Motor neuron (in vitro differentiated cells): ENCODE data around the gene GNAO1. TPM values are rescaled to one million over a fixed set of nuclear protein-coding genes. Genes with fewer than 3 reads are reported as not detected.

Source experiments
- ATAC-seq, 8 experiments: fragments of 200-7000 bp; cut with Tn5 transposase; replicated peaks in 6 of 8; 2 replicates each; pipeline ENCODE4 v1.8.0; 2021; ENCODE audit warnings: mild to moderate bottlenecking in 8 of 8, moderate library complexity in 8 of 8
- H3K27ac ChIP-seq, 2 donors: fragments of 250-450 bp; sonication (Bioruptor Pico); 2 replicates each; pipeline ENCODE4 v1.9.0; 2021; ENCODE audit warnings: antibody characterized with exemption in 2 of 2, mild to moderate bottlenecking in 2 of 2, moderate library complexity in 1 of 2
- H3K4me1 ChIP-seq, 2 donors: fragments of 250-450 bp; sonication (Bioruptor Pico); replicated peaks in 1 of 2; 2 replicates each; pipeline ENCODE4 v1.6.1; 2021; ENCODE audit warnings: antibody characterized with exemption in 2 of 2, mild to moderate bottlenecking in 2 of 2, moderate library complexity in 1 of 2
- H3K4me3 ChIP-seq, 5 donors: fragments of 250-450 bp; sonication (Bioruptor Pico); 2 replicates each; pipeline ENCODE4 v1.9.0; 2021; ENCODE audit warnings: antibody characterized with exemption in 5 of 5, mild to moderate bottlenecking in 5 of 5, moderate library complexity in 4 of 5
- WGBS, 10 experiments: fragments of 450-650 bp; shearing (Covaris generic); methylation state at CpG; one replicate each; pipeline ENCODE4 v1.0.0; 2022; 5-methylcytosine and 5-hydroxymethylcytosine counted together
- in situ Hi-C, 9 experiments: fragments of 400-800 bp; cut with MboI; loops; one replicate each; pipeline ENCODE4 v1.15.0; 2021; ENCODE audit warnings: low sequenced_read_pairs in 9 of 9, low pct_unique_long_range_greater_than_20kb in 2 of 9; ENCODE audit not compliant: unreplicated experiment in 9 of 9
- total RNA-seq, 8 experiments: library from RNA; unstranded; fragments of 300-600 nt; gene quantifications; 2 replicates each; pipeline versions ENCODE4 v1.2.3 to v1.2.4, GENCODE V29; 2022

The GNAO1 gene
- total RNA-seq, 8 experiments from 2014 or later, result 1.5 to 80.7 (median 44.8) TPM

DNA sequence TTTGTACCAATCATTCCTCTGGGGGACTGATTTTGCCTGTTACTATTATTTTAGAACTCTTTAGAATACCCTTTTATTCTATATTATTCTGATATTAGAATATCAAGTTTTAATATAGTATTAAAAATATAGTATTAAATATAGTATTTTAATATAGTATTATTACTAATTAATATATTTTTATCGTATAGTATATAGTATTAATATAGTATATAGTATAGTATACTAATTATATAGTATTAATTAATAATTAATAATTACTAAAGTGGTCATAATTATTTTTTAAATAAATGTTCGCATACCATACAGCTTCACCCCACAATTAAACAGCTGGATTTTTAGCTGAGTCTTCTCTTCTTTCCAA is 73.3 kb downstream of the GNAO1 start:
- peaks cover 45 to 48% of the 10 kb centered on the region in 2 donors for H3K4me1 ChIP-seq
- no peak for ATAC-seq
- in situ Hi-C loops, result no loop called here
- 13 to 100% (median 89%) methylated on average over 1 to 2 of the region's 2 CpGs; no CpG with 5 or more reads in 2 of the 10 experiments for WGBS, 10 experiments
- no peak overlapping the region for H3K4me3 ChIP-seq
- peak overlapping the region in 1 of 2 donors; percentile 73 for H3K27ac ChIP-seq

DNA sequence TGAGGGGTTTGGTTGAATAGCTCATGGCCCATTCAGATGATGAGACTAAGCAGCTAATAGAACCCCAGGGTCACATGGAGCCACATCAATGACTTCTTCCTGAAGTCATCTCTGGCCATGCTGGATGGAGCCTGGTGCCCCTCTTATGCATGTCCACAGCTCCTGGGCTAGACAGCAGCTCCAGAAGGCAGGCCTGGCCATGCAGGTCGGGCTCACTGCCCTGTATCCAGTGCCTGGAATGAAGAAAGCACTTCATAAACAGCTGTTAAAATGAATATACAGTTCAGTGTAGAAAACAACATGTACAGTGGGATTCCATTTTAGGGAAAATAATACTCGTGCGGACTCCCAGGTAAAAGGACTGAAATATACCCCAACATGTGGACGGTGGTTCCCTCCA is 73.9 kb downstream of the GNAO1 start:
- peaks cover 50 to 51% of the 10 kb centered on the region in 2 donors for H3K4me1 ChIP-seq
- no peak overlapping the region for H3K4me3 ChIP-seq
- in situ Hi-C loops, result no loop called here
- no peak for ATAC-seq
- WGBS, 10 experiments, result 65 to 100% (median 94%) methylated on average over 2 to 4 of the region's 4 CpGs; no CpG with 5 or more reads in 2 of the 10 experiments
- peak overlapping the region in 1 of 2 donors; percentile 66 for H3K27ac ChIP-seq

GRCh38 chr16:56265746-56266145 is 74.5 kb downstream of the GNAO1 start:
- 17 to 100% (median 90%) methylated on average over 1 to 3 of the region's 3 CpGs; no CpG with 5 or more reads in 5 of the 10 experiments for WGBS, 10 experiments
- ATAC-seq, result no peak
- Histone ChIP-seq H3K4me1 (peaks cover 50 to 52% of the 10 kb centered on the region in 2 donors), H3K27ac (no peak overlapping the region), H3K4me3 (no peak overlapping the region)
- in situ Hi-C loops, result no loop called here

DNA sequence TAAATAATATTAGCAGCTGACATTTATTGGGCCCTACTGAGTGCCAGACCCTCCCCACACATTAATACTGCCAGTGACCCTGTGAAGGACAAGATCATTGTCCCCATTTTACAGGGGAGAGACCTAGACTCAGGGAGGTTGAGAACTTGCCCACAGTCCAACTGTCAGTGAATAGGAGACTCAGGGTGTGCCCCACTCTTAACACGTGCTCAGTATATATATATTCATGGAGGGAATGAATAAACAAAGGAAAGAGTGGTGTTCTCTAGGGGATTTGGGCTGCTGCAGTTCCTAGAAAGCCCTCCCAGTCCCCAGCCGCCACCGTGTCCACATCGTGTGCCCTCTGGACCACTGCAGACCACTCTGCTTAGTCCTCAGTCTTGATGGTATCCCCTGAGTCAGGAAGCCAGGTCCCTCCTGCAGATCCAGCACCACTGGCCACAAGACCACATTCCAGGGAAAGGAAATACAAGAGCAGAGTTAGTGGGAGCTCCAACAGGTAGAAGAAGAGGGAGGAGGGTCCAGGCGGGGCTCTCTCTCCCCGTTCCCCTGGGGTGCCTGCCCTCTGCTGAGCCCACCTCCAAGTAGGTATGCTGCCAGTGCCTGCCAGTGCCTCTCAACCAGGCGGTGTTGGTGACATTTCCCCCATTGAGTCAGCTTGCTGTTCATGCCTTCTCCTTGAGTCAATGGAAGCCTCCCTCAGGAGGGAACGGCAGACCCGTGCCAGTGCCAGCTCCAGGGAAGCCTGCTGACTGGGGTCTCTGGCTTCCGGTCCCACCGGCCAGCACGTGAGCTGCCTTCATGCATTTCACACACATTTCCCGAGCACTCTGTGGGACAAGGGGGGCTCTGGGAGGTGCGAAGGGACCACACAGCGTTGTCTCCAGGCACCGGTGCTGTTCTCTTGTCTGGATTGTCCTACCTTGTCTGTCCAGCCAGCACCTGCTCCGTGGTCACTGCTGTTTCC is 75.6 kb downstream of the GNAO1 start:
- 20 to 100% (median 66%) methylated on average over 1 to 6 of the region's 17 CpGs; no CpG with 5 or more reads in 2 of the 10 experiments for WGBS, 10 experiments
- H3K4me1 ChIP-seq, result peaks cover 47 to 48% of the 10 kb centered on the region in 2 donors
- ATAC-seq, result peak in 3 of 8 experiments; percentile 68 to 75 (median 73)
- in situ Hi-C loops, result no loop called here
- no peak overlapping the region for H3K27ac ChIP-seq
- no peak overlapping the region for H3K4me3 ChIP-seq

DNA sequence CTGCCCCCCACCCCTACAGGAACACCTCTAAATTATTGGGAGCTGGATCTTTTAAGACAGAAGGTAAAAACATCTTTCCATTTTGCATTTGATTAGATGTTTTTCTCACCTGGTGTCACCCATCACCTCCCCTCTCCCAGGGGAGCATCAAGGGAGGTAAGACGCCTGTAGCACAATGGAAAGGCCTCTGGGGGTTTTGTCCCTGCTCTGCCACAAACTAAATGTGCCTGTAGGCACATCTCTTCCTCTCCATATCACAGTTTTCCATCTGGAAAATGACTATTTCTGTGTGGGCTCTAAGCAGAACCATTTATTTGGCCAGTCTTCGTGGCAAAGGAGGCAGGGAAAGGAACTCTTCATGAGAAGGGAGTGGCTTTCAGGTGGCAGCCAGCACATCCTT is 76.6 kb downstream of the GNAO1 start:
- in situ Hi-C loops, result no loop called here
- H3K4me1 ChIP-seq, result peaks cover 37 to 38% of the 10 kb centered on the region in 2 donors

GRCh38 chr16:56268799-56269198 is 77.5 kb downstream of the GNAO1 start:
- in situ Hi-C loops, result no loop called here
- 20 to 90% (median 75%) methylated on average over 1 to 4 of the region's 8 CpGs; no CpG with 5 or more reads in 4 of the 10 experiments for WGBS, 10 experiments
- no peak overlapping the region for H3K4me3 ChIP-seq
- ATAC-seq, result no peak
- peaks cover 28 to 29% of the 10 kb centered on the region in 2 donors for H3K4me1 ChIP-seq
- H3K27ac ChIP-seq, result peak overlapping the region; percentile 8 to 25

More for the DNA sequence above, 76.6 kb downstream of the GNAO1 start:
- ATAC-seq, result no peak
- WGBS, 10 experiments, result 0 to 100% (median 78%) methylated on average over 1 to 2 of the region's 2 CpGs; no CpG with 5 or more reads in 5 of the 10 experiments
- Histone ChIP-seq H3K27ac (no peak overlapping the region), H3K4me3 (no peak overlapping the region)

DNA sequence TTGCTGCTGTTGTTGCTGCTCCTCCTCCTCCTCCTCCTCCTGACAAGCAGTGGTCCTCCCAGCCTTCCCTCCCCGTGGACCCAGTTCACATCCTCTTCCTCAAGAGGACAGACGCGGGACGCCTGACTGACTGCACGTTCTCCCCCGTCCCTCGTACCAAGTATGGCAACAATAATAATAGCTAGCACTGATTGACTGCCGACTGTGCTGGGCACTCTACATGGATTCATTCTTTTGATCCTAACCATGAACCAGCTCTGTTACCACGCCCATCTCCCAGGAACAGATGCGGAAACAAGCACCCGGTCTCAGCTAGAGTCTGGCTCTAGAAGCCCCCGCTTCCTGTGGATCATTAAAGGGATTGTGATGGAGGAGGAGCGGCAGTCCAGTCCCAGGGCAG is 78.0 kb downstream of the GNAO1 start:
- H3K4me1 ChIP-seq, result peaks cover 23 to 24% of the 10 kb centered on the region in 2 donors

DNA sequence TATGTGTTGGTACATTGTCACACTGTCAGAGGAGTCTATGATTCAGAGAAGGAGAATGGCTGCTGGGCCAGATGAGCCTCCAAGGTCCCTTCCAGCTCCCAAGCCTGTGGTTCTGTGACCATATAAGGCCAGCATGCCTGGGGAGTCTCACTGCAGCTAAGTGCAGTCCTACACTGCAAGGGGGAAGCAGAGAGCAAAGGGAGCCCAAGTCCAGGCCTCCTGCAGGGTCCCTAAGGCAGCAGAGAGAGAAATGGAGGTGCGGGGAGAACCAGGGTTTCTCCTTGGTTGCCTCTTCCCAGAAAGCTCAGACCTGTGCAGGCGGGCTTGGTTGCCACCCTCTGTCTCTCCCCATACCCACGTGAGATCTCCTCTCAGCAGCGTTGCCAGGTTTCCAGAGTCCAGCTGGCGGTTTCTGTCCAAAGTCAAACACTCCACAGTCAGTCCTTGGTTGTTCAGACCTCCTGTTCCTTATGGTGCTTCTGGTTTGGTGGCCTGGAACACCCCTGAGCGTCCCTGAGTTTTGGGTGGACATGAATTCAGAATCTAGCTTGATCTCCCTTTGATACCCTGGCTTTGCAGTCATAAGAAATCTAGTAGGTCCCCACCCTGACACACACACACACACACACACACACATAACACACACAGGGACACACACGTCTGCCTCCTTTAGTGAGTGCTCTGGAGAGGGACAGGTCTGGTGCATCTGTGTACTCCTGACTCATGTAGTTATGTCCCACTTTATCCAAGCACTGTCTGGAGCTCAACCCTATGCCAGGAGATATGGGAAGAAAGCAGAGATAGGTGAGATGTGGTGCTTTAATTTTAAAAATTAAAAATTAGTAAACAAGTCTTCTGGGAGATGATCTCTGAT is 78.8 kb downstream of the GNAO1 start:
- 82 to 100% (median 92%) methylated on average over 2 to 3 of the region's 7 CpGs; no CpG with 5 or more reads in 7 of the 10 experiments for WGBS, 10 experiments
- in situ Hi-C loops, result no loop called here
- peak; percentile 71 to 93 (median 91) for ATAC-seq
- H3K4me1 ChIP-seq, result peaks cover 17 to 19% of the 10 kb centered on the region in 2 donors
- peak overlapping the region in 1 of 2 donors; percentile 51 for H3K27ac ChIP-seq
- no peak overlapping the region for H3K4me3 ChIP-seq

More for the DNA sequence above, 78.0 kb downstream of the GNAO1 start:
- peak overlapping the region; percentile 25 to 51 for H3K27ac ChIP-seq
- in situ Hi-C loops, result no loop called here
- H3K4me3 ChIP-seq, result no peak overlapping the region
- peak in 6 of 8 experiments; percentile 13 to 64 (median 39) for ATAC-seq
- 24 to 88% (median 74%) methylated on average over 1 to 5 of the region's 13 CpGs; no CpG with 5 or more reads in 5 of the 10 experiments for WGBS, 10 experiments

- in situ Hi-C loops, result no loop called here
- Histone ChIP-seq H3K27ac (no peak overlapping the region), H3K4me1 (peaks cover 15 to 18% of the 10 kb centered on the region in 2 donors), H3K4me3 (no peak overlapping the region)
- WGBS, 10 experiments, result 46 to 100% (median 100%) methylated on average over 1 to 3 of the region's 3 CpGs; no CpG with 5 or more reads in 4 of the 10 experiments
- ATAC-seq, result no peak
Observed at GRCh38 chr16:56270828-56271227, 79.5 kb downstream of the GNAO1 start.

GRCh38 chr16:56272583-56272894 is 81.2 kb downstream of the GNAO1 start:
- no peak for ATAC-seq
- in situ Hi-C loops, result no loop called here
- Histone ChIP-seq H3K4me1 (peaks cover 15 to 18% of the 10 kb centered on the region in 2 donors), H3K4me3 (no peak overlapping the region), H3K27ac (no peak overlapping the region)

- ATAC-seq, result no peak
- no peak overlapping the region for H3K27ac ChIP-seq
- in situ Hi-C loops, result no loop called here
- H3K4me1 ChIP-seq, result peaks cover 12 to 16% of the 10 kb centered on the region in 2 donors
- 27 to 98% (median 71%) methylated on average over 1 to 4 of the region's 4 CpGs; no CpG with 5 or more reads in 1 of the 10 experiments for WGBS, 10 experiments
- H3K4me3 ChIP-seq, result no peak overlapping the region
Observed at GRCh38 chr16:56273615-56274014, 82.3 kb downstream of the GNAO1 start.

DNA sequence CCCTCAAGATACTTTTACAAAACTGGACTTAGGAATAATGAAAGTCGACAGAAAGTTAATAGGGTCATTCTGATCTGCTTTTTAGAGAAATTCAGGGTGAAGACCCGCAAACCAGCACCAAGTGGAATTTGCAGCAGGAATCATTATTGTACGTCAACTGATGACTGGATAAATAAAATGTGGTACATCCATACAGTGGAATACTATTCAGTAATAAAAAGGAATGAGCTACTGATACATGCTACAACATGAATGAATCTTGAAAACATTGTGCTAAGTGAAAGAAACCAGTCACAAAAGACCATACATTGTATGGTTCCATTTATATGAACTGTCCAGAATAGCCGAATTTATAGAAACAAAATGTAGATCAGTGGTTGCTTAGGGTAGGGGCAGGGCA is 83.1 kb downstream of the GNAO1 start:
- Histone ChIP-seq H3K27ac (no peak overlapping the region), H3K4me1 (peaks cover 5 to 9% of the 10 kb centered on the region in 2 donors), H3K4me3 (no peak overlapping the region)
- no peak for ATAC-seq
- WGBS, 10 experiments, result 45 to 100% (median 93%) methylated on average over 2 to 4 of the region's 4 CpGs; no CpG with 5 or more reads in 1 of the 10 experiments
- in situ Hi-C loops, result no loop called here

GRCh38 chr16:56275076-56275475 is 83.8 kb downstream of the GNAO1 start:
- in situ Hi-C loops, result no loop called here
- WGBS, 10 experiments, result 25 to 100% (median 74%) methylated on average over 2 to 4 of the region's 4 CpGs; no CpG with 5 or more reads in 1 of the 10 experiments
- Histone ChIP-seq H3K4me3 (no peak overlapping the region), H3K27ac (no peak overlapping the region), H3K4me1 (peaks cover 0 to 2% of the 10 kb centered on the region in 2 donors)
- ATAC-seq, result no peak
